Common myeloid progenitor, CD34-positive (primary cell): ENCODE measurements around the gene AKAP6.

Experiments
- CTCF ChIA-PET: fragments of 350-600 bp; sonication (Branson Sonifier 250); formaldehyde crosslinking; loops from one replicate; lab custom pipeline; 2021; ENCODE audit warnings: antibody characterized with exemption; lab: Charles Lee
- POLR2A ChIA-PET: fragments of 350-600 bp; sonication (Branson Sonifier 250); formaldehyde crosslinking; loops from one replicate; lab custom pipeline; 2021; ENCODE audit warnings: antibody characterized with exemption; lab: Charles Lee
- DNase-seq, 3 donors: peaks; one replicate each; pipeline versions ENCODE4 v3.0.0 to v3.0.0-alpha.2; 2013
- H3K27ac ChIP-seq, 2 experiments: 1 replicate in 1 of 2; 2 replicates in 1 of 2; pipeline ENCODE4 v1.7.0; 2013; ENCODE audit warnings: inconsistent platforms in 2 of 2, low read length in 2 of 2, mild to moderate bottlenecking in 2 of 2, low read depth in 1 of 2, moderate library complexity in 1 of 2; ENCODE audit not compliant: severe bottlenecking in 2 of 2, insufficient read depth in 1 of 2, poor library complexity in 1 of 2
- H3K27me3 ChIP-seq, 5 experiments: replicated peaks in 2 of 5; 1 replicate in 3 of 5; 2 replicates in 2 of 5; pipeline versions ENCODE4 v1.6.1 to v1.7.0; 2013; ENCODE audit warnings: low read length in 4 of 5, mild to moderate bottlenecking in 2 of 5, moderate library complexity in 2 of 5, inconsistent platforms in 1 of 5; ENCODE audit not compliant: insufficient read depth in 5 of 5, control insufficient read depth in 4 of 5
- H3K36me3 ChIP-seq, 4 experiments: 1 replicate in 2 of 4; 2 replicates in 2 of 4; pipeline versions ENCODE4 v1.6.1 to v1.7.0; 2013; ENCODE audit warnings: low read length in 3 of 4, control low read depth in 1 of 4, mild to moderate bottlenecking in 1 of 4; ENCODE audit not compliant: control insufficient read depth in 4 of 4, insufficient read depth in 4 of 4
- H3K4me1 ChIP-seq, 4 experiments: 1 replicate in 3 of 4; 2 replicates in 1 of 4; pipeline versions ENCODE4 v1.6.1 to v1.7.1; 2013; ENCODE audit warnings: low read length in 3 of 4, mild to moderate bottlenecking in 3 of 4, control low read depth in 1 of 4, inconsistent platforms in 1 of 4, moderate library complexity in 1 of 4; ENCODE audit not compliant: control insufficient read depth in 4 of 4, insufficient read depth in 4 of 4; ENCODE audit errors: control extremely low read depth in 1 of 4
- H3K4me3 ChIP-seq, 7 experiments: 1 replicate in 4 of 7; 2 replicates in 3 of 7; pipeline versions ENCODE4 v1.5.1 to v1.7.0; 2013; ENCODE audit warnings: mild to moderate bottlenecking in 7 of 7, low read length in 6 of 7, moderate library complexity in 6 of 7, inconsistent platforms in 2 of 7, low read depth in 2 of 7, control low read depth in 1 of 7; ENCODE audit not compliant: insufficient read depth in 4 of 7, control insufficient read depth in 1 of 7; ENCODE audit errors: extremely low read depth in 1 of 7
- H3K9me3 ChIP-seq, 5 experiments: 1 replicate in 4 of 5; 2 replicates in 1 of 5; pipeline versions ENCODE4 v1.6.1 to v1.7.1; 2013; ENCODE audit warnings: low read length in 4 of 5, mild to moderate bottlenecking in 2 of 5, inconsistent platforms in 1 of 5, low read depth in 1 of 5, moderate library complexity in 1 of 5; ENCODE audit not compliant: control insufficient read depth in 4 of 5, insufficient read depth in 2 of 5; ENCODE audit errors: control extremely low read depth in 1 of 5
- WGBS: methylation state at CpG from one replicate; pipeline ENCODE4 v1.1.5; 2013; ENCODE audit not compliant: insufficient coverage; 5-methylcytosine and 5-hydroxymethylcytosine counted together

Gene AKAP6

DNA sequence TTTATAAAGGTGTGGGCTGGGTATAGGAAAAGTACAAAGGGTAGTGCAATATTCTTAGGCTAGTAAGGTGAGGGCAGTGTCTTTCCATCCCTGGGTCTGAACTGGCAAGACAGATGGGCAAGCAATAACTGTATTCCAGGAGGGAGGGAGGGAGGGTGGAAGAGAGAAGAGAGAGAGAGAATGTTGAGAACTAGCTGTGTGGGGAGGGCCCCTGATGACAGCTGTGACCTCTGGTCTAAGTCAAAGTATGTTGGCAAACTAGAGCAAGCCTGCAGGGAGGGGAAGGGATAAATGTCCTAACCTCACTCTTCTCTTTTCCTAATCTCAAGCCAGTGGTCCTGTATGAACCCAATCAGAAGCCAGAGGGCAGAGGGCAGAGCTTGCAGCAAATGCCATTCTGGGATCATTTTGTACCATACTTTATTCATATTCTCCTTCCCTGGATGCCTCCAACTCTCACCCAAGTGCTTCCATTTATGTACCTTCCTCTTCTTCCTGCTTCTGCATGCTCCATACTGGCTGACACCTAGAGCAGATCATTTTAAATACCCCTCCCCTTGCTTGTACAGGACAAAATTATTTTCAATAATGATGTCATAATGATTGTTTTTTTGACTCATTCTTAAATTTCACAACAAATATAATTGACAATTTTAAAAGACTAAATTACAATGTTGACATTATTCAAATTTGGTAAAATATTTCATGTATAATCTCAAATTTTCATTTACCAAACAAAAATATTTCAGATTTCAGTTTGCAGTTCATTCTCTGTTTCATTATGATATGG lies 75.9 kb downstream of the AKAP6 start:
- Histone ChIP-seq H3K27me3 (no peaks in the 10 kb centered on the region), H3K9me3 (no peaks in the 10 kb centered on the region), H3K4me3 (no peak overlapping the region), H3K27ac (no peak overlapping the region), H3K36me3 (no peaks in the 10 kb centered on the region), H3K4me1 (peaks cover 0 to 4% (median 0%) of the 10 kb centered on the region in 4 experiments)
- ChIA-PET CTCF (no interaction called here), POLR2A (no interaction called here)
- DNase-seq: no peak

DNA sequence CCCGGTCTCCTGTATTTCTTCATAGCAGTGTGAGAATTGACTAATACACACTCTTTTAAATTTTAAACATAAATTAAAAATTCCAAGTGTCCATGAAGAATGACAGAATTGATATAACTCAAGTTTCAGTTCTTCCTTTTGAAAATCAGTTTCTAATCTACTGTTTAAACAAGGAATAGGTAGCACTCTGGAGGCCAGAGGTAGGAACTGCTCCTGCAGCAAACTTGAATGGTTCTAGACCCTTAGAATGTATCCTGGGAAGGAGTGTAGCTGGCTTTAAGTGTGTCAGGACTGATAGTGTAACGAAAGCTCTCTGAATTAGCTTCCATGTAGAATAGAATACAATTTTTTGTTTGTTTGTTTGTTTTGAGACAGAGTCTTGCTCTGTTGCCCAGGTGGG lies 76.8 kb downstream of the AKAP6 start:
- ChIA-PET POLR2A (no interaction called here), CTCF (no interaction called here)
- no peaks in the 10 kb centered on the region for H3K27me3 ChIP-seq
- DNase-seq: no peak
- no peaks in the 10 kb centered on the region for H3K9me3 ChIP-seq
- peaks cover 0 to 8% (median 0%) of the 10 kb centered on the region in 4 experiments for H3K4me1 ChIP-seq
- H3K27ac ChIP-seq: no peak overlapping the region
- H3K4me3 ChIP-seq: no peak overlapping the region
- 100% methylated on average over 2 of the region's 2 CpGs for WGBS
- no peaks in the 10 kb centered on the region for H3K36me3 ChIP-seq

- DNase-seq: no peak
- H3K4me1 ChIP-seq: peaks cover 0 to 8% (median 0%) of the 10 kb centered on the region in 4 experiments
- H3K9me3 ChIP-seq: no peaks in the 10 kb centered on the region
- no peak overlapping the region for H3K27ac ChIP-seq
- WGBS: 100% methylated on average over 1 of the region's 1 CpG
- H3K4me3 ChIP-seq: no peak overlapping the region
- H3K36me3 ChIP-seq: no peaks in the 10 kb centered on the region
- H3K27me3 ChIP-seq: no peaks in the 10 kb centered on the region
- CTCF ChIA-PET: no interaction called here
- POLR2A ChIA-PET: no interaction called here
Measured at GRCh38 chr14:32407130-32407529, 78.0 kb downstream of the AKAP6 start.

DNA sequence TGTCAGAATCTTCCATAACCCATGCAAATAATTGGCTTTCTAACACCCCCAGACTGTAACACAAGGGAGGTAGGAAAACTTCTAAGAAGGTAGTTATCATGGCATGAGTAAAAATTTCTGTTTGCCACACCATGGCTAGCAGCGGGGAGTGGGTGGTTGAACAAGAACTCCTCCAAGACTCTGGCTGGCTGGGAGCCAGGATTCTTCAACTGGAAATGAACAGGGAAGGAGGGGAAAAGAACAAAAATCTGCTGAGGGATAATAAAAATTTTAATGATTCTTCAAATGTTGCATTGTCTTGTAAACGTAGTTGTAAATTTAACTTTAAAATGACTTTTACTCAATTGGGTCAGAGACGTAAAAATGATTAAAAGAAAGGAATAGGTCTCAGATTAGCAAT lies 78.9 kb downstream of the AKAP6 start:
- Histone ChIP-seq H3K27ac (no peak overlapping the region), H3K36me3 (no peaks in the 10 kb centered on the region), H3K9me3 (no peaks in the 10 kb centered on the region), H3K4me1 (peaks cover 0 to 8% (median 0%) of the 10 kb centered on the region in 4 experiments), H3K4me3 (no peak overlapping the region), H3K27me3 (no peaks in the 10 kb centered on the region)
- ChIA-PET CTCF (no interaction called here), POLR2A (no interaction called here)
- WGBS: 93% methylated on average over 2 of the region's 3 CpGs
- DNase-seq: no peak

GRCh38 chr14:32412103-32412502 lies 83.0 kb downstream of the AKAP6 start:
- H3K4me1 ChIP-seq: peaks cover 0 to 8% (median 0%) of the 10 kb centered on the region in 4 experiments
- no peaks in the 10 kb centered on the region for H3K36me3 ChIP-seq
- H3K9me3 ChIP-seq: no peaks in the 10 kb centered on the region
- H3K4me3 ChIP-seq: no peak overlapping the region
- DNase-seq: no peak
- CTCF ChIA-PET: no interaction called here
- no CpG with 5 or more reads among the region's 1 CpG for WGBS
- H3K27me3 ChIP-seq: no peaks in the 10 kb centered on the region
- POLR2A ChIA-PET: no interaction called here
- no peak overlapping the region for H3K27ac ChIP-seq

DNA sequence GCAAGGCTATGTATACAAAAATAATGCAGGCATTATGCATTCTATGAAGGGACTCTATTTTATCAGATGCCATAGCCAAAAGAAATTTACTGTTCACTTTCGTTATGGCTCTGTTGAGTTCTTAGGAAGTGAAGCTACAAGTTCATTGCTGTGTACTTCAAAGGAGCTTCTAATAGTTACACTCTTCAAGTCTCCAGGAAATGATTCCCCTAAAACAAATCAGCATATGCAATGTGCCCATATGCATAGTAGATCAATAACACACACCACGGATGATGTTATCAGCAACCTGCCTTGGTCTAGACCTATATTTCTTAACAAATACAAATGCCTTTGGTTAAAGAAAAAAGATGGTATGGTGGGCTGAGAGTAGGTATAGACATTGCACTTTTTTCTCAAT lies 83.4 kb downstream of the AKAP6 start:
- DNase-seq: no peak
- ChIA-PET CTCF (no interaction called here), POLR2A (interaction anchor here (0.6 kb wide), 1 partner anchor 9 kb away, joined by 4 read pairs; no protein-coding TSS in a partner anchor)
- H3K9me3 ChIP-seq: no peaks in the 10 kb centered on the region
- H3K27me3 ChIP-seq: no peaks in the 10 kb centered on the region
- no peak overlapping the region for H3K27ac ChIP-seq
- H3K4me1 ChIP-seq: peaks cover 0 to 8% (median 0%) of the 10 kb centered on the region in 4 experiments
- no peaks in the 10 kb centered on the region for H3K36me3 ChIP-seq
- WGBS: 100% methylated on average over 1 of the region's 2 CpGs
- no peak overlapping the region for H3K4me3 ChIP-seq

DNA sequence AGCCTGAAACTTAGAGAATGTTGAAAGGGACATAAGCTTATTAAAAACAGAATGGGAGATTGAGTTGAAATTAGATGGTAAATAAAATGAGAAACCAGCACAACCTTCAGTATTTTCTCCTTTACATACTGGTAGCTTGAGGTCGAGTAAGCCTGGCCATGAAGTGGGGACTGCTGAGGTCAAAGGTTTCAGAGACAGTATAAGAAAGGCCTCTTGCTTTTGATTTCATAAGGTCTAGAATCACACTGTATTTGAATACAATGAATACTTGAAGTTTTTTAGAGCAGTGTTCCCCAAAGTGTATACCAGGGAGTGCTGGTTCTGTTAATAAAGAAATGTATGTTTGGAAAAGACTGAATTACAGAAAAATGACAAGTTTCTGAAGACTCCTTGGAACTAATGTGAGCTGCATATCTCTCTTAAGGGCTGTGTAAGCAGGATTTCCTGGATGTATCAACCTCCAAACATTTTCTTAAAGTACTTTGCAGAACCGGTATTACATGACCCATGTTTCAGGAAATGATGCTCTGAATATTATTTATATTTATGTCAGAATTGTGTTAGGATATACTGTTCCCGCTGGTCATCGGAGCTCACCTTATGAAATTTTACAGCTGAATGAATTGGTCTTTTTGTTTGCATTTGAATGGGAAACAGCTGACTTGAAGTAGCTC lies 85.0 kb downstream of the AKAP6 start:
- POLR2A ChIA-PET: no interaction called here
- Histone ChIP-seq H3K4me1 (peaks cover 0 to 8% (median 0%) of the 10 kb centered on the region in 4 experiments), H3K4me3 (no peak overlapping the region), H3K9me3 (no peaks in the 10 kb centered on the region), H3K36me3 (no peaks in the 10 kb centered on the region), H3K27ac (no peak overlapping the region), H3K27me3 (no peaks in the 10 kb centered on the region)
- DNase-seq: peak in 1 of 3 donors; percentile 6
- 100% methylated on average over 1 of the region's 4 CpGs for WGBS
- CTCF ChIA-PET: no interaction called here
